GM12875 (cell line): ENCODE data around the gene MYH14.

ENCODE experiments used
- H3K4me3 ChIP-seq: one replicate; pipeline ENCODE4 v1.5.1; 2011; ENCODE audit warnings: low read depth, low read length, control low read depth
- TF ChIP-seq, protein P1 (sequence below): IDR thresholded peaks from 2 replicates; pipeline ENCODE4 v1.5.1; 2011; ENCODE audit warnings: low read depth, mild to moderate bottlenecking, control low read depth, inconsistent platforms, low read length, moderate library complexity, borderline replicate concordance; ENCODE audit not compliant: insufficient read depth

The MYH14 gene

DNA sequence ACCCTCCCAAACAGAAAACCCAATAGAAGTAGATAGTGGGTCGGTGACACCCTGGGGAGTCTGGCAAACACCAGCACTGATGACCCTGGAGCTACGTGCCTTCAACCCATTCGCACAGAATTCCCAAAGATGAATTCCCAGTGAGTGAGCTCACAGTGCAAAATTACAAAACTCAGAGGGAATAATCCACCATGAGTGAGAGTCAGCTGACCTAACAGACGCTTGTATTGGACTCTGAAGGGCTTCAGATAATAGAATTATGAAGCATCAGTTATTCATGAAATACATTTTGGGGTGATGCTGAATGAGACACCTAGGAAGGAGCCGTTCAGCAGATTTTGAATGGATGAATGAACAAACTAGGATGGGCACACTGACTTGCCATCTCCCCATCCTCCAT, 85.5 kb downstream of the MYH14 start:
- TF ChIP-seq, protein P1, sequence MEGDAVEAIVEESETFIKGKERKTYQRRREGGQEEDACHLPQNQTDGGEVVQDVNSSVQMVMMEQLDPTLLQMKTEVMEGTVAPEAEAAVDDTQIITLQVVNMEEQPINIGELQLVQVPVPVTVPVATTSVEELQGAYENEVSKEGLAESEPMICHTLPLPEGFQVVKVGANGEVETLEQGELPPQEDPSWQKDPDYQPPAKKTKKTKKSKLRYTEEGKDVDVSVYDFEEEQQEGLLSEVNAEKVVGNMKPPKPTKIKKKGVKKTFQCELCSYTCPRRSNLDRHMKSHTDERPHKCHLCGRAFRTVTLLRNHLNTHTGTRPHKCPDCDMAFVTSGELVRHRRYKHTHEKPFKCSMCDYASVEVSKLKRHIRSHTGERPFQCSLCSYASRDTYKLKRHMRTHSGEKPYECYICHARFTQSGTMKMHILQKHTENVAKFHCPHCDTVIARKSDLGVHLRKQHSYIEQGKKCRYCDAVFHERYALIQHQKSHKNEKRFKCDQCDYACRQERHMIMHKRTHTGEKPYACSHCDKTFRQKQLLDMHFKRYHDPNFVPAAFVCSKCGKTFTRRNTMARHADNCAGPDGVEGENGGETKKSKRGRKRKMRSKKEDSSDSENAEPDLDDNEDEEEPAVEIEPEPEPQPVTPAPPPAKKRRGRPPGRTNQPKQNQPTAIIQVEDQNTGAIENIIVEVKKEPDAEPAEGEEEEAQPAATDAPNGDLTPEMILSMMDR: no peak
- no peak overlapping the region for H3K4me3 ChIP-seq

DNA sequence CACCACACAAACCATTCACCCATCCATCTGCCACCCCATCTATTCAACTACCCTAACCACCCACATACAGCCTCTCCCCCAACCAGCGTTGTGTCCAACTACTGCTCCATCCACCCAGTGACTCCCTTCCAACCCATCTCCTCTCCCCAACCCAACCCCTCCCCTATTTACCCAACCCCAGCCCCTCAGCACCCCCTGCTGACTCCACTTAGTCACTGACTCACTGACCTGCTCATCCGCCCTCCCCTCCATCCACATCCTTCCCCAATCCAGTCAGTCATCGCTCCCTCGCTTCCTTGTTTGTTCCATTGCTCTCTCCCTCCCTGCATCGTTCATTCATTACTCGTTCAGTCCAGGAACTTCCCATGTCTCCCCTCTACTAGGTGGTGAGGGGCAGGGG, 86.6 kb downstream of the MYH14 start:
- TF ChIP-seq, protein P1: no peak
- no peak overlapping the region for H3K4me3 ChIP-seq

DNA sequence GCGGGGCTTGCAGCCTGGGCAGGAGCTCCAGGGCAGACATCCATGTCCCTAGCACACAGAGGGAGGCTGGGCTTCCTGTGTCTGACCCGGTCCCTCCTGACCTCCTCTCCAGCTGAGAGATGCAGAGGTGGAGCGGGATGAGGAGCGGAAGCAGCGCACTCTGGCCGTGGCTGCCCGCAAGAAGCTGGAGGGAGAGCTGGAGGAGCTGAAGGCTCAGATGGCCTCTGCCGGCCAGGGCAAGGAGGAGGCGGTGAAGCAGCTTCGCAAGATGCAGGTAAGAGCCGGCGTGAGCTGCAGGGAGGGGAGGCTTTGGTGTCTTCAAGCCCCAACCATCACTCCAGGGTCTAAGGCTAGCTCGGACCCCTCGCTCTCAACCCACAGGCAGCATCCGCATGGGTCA, 87.4 kb downstream of the MYH14 start:
- TF ChIP-seq, protein P1: no peak
- H3K4me3 ChIP-seq: no peak overlapping the region

DNA sequence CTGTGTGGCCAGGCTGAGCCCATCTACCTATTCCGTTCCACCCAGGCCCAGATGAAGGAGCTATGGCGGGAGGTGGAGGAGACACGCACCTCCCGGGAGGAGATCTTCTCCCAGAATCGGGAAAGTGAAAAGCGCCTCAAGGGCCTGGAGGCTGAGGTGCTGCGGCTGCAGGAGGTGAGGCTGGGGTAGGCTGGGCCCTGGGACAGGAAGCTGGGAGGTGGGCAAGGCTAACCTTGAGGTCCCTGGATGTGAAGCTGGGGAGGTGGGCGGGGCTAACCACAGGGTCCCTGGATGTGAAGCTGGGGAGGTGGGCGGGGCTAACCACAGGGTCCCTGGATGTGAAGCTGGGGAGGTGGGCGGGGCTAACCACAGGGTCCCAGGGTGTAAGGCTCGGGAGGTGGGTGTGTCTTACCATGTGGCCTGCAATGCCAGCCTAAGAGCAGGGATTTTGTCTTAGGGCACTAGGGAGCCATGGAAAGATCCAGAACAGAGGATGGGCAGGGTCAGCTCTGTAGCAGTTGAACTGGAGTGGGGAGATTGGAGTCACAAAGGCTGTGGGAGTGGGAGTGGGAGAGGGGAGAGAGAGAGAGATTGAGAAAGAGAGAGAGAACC, 88.9 kb downstream of the MYH14 start:
- TF ChIP-seq, protein P1: no peak
- no peak overlapping the region for H3K4me3 ChIP-seq

DNA sequence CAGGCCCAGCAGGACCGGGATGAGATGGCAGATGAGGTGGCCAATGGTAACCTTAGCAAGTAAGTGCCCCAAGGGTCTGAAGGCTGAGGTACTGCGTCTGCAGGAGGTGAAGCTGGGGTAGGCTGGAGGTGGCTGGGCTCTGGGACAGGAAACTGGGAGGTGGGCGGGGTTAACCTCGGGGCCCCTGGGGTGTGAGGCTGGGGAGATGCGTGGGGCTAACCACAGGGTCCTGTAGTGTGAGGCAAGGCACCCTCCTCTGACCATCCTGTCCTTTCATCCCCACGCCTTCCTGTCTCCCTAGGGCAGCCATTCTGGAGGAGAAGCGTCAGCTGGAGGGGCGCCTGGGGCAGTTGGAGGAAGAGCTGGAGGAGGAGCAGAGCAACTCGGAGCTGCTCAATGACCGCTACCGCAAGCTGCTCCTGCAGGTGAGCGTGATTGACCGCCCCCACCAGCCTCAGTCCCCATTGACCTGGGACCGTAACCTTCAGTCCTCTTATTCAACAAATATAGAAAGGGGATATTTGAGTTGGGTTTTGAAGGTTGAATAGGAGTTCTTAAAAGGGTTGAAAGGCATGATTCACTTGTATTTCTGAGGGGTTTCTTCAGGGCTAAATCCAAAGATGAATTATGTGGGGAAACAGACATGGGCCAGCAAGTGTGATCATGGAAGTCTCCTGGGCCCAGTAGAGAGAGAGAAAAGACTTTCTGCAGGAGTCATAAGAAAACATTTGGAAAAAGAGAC, 90.0 kb downstream of the MYH14 start:
- H3K4me3 ChIP-seq: no peak overlapping the region
- TF ChIP-seq, protein P1: no peak

DNA sequence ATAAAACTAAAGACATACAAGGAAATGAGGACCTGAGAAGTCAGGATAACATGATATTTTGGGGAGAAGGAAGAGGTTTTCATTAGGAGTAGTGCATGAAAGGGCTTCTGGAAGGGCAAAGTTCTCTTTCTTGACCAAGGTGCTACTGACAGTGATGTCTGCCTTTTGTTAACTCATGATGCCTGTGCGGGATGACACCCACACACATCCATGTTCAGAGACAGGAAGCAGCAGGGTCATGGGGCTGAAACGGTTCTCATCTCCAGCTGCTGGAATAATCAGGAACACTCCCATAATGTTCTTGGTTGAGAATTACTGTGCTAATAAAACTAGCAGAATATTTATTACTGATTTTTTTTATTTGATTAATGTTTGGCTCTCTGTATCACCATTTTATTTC, 96.6 kb downstream of the MYH14 start:
- no peak overlapping the region for H3K4me3 ChIP-seq
- TF ChIP-seq, protein P1: no peak
